Panc1 (cell line): ENCODE data around the gene QKI. TPM values are rescaled to one million over a fixed set of nuclear protein-coding genes. Genes with fewer than 3 reads are reported as not detected.
A peak's percentile ranks its signal among the peaks of the same experiment; 100 is the strongest.

ENCODE experiments used
- ATAC-seq: fragments of 200-7000 bp; cut with Tn5 transposase; 2 replicates; pipeline ENCODE4 v1.9.1; 2020; ENCODE audit warnings: mild to moderate bottlenecking, moderate library complexity
- BruUV-seq: library from RNA; stranded (reverse); fragments of 400-500 nt; replicated peaks from 2 replicates; lab custom pipeline; 2021; lab: Mats Ljungman, UMichigan
- CTCF ChIA-PET: fragments of 300-600 bp; sonication (Branson Sonifier 250); formaldehyde crosslinking; loops from one replicate; lab custom pipeline; 2022; ENCODE audit warnings: antibody characterized with exemption; lab: Charles Lee
- POLR2A ChIA-PET: fragments of 300-600 bp; sonication (Branson Sonifier 250); formaldehyde crosslinking; loops from one replicate; lab custom pipeline; 2022; ENCODE audit warnings: antibody characterized with exemption; lab: Charles Lee
- DNase-seq: peaks from one replicate; pipeline ENCODE4 v3.0.0-alpha.2; 2010; ENCODE audit warnings: low read depth, low spot score
- H3K27ac ChIP-seq: 2 replicates; pipeline ENCODE4 v1.5.1; 2011; ENCODE audit warnings: mild to moderate bottlenecking, low read length, inconsistent platforms
- H3K27me3 ChIP-seq: fragments of 200-500 bp; sonication (Bioruptor generic); 2 replicates; pipeline ENCODE4 v1.6.0; 2014; ENCODE audit warnings: low read length, inconsistent platforms; ENCODE audit not compliant: control insufficient read depth, insufficient read depth
- H3K36me3 ChIP-seq: fragments of 200-500 bp; sonication (Bioruptor generic); 2 replicates; pipeline ENCODE4 v1.5.1; 2014; ENCODE audit warnings: inconsistent platforms, mild to moderate bottlenecking, low read length, moderate library complexity; ENCODE audit not compliant: control insufficient read depth, insufficient read depth
- H3K4me1 ChIP-seq: 2 replicates; pipeline ENCODE4 v1.5.1; 2011; ENCODE audit warnings: inconsistent platforms, mild to moderate bottlenecking, low read length, moderate library complexity; ENCODE audit not compliant: control insufficient read depth, insufficient read depth
- H3K4me3 ChIP-seq, 2 experiments: 2 replicates each; pipeline ENCODE4 v1.5.1; 2011 to 2012; ENCODE audit warnings: low read depth in 2 of 2, low read length in 2 of 2, mild to moderate bottlenecking in 2 of 2, inconsistent platforms in 1 of 2, moderate library complexity in 1 of 2
- H3K9me3 ChIP-seq: fragments of 200-500 bp; sonication (Bioruptor generic); 2 replicates; pipeline ENCODE4 v1.5.1; 2014; ENCODE audit warnings: low read depth, mild to moderate bottlenecking, inconsistent platforms, low read length, moderate library complexity; ENCODE audit not compliant: control insufficient read depth, insufficient read depth
- CTCF ChIP-seq: fragments of 450-650 bp; IDR thresholded peaks from 2 replicates; pipeline ENCODE4 v1.5.1; 2017; ENCODE audit warnings: mild to moderate bottlenecking
- POLR2AphosphoS5 ChIP-seq: IDR thresholded peaks from 2 replicates; pipeline ENCODE4 v1.6.1; 2012; ENCODE audit warnings: mild to moderate bottlenecking, low read depth, low read length, moderate library complexity
- REST ChIP-seq, 2 experiments: IDR thresholded peaks; 2 replicates each; pipeline ENCODE4 v1.6.1; 2011 to 2012; ENCODE audit warnings: low read depth in 2 of 2, control low read depth in 1 of 2, low read length in 1 of 2, mild to moderate bottlenecking in 1 of 2, moderate library complexity in 1 of 2; ENCODE audit not compliant: insufficient read depth in 1 of 2
- SIN3A ChIP-seq: IDR thresholded peaks from 2 replicates; pipeline ENCODE4 v1.6.1; 2012; ENCODE audit warnings: low read depth, mild to moderate bottlenecking, low read length, moderate library complexity, borderline replicate concordance; ENCODE audit not compliant: insufficient read depth
- TCF7L2 ChIP-seq: IDR thresholded peaks from 2 replicates; pipeline ENCODE4 v1.6.1; 2011; ENCODE audit warnings: mild to moderate bottlenecking, low read depth, low read length, inconsistent platforms
- in situ Hi-C: cut with HindIII; loops from 2 replicates; pipeline ENCODE4 v1.10.0; 2016; ENCODE audit warnings: low sequenced_read_pairs, low pct_unique_long_range_greater_than_20kb
- intact Hi-C: fragments of 100-400 bp; cut with micrococcal nuclease; formaldehyde crosslinking; loops from one replicate; pipeline ENCODE4 v1.10.0; 2022; ENCODE audit not compliant: unreplicated experiment
- total RNA-seq: library from RNA; stranded (reverse); gene quantifications from one replicate; pipeline ENCODE4 v1.2.1, GENCODE V29; 2021; ENCODE audit not compliant: unreplicated experiment

Gene QKI
- total RNA-seq, 1 experiment from 2014 or later: 176 TPM

GRCh38 chr6:163626073-163626867 lies 211.8 kb downstream of the QKI start:
- no TSS peak for BruUV-seq
- Histone ChIP-seq H3K27me3 (no peaks in the 10 kb centered on the region), H3K36me3 (no peaks in the 10 kb centered on the region), H3K4me3 (no peak overlapping the region), H3K27ac (no peak overlapping the region), H3K4me1 (no peaks in the 10 kb centered on the region), H3K9me3 (no peaks in the 10 kb centered on the region; the same call in 1 of the 2 replicates)
- DNase-seq: no peak
- CTCF ChIA-PET: no interaction called here
- intact Hi-C loops (no loop called here), in situ Hi-C loops (no loop called here)
- no peak for ATAC-seq
- POLR2A ChIA-PET: no interaction called here
- TF ChIP-seq POLR2AphosphoS5: no peak
- TF ChIP-seq SIN3A: no peak
- no peak for TF ChIP-seq CTCF
- no peak for TF ChIP-seq TCF7L2
- TF ChIP-seq REST (IDR thresholded peaks at IDR 0.05; ENCODE audit: insufficient read depth in 1 of 2, low read depth in 2 of 2, low read length in 1 of 2): no peak

GRCh38 chr6:163627274-163628062 lies 212.9 kb downstream of the QKI start:
- Histone ChIP-seq H3K36me3 (no peaks in the 10 kb centered on the region), H3K9me3 (no peaks in the 10 kb centered on the region; the same call in 1 of the 2 replicates), H3K4me1 (no peaks in the 10 kb centered on the region), H3K27ac (no peak overlapping the region), H3K27me3 (no peaks in the 10 kb centered on the region), H3K4me3 (no peak overlapping the region)
- in situ Hi-C loops (no loop called here), intact Hi-C loops (no loop called here)
- ChIA-PET CTCF (no interaction called here), POLR2A (no interaction called here)
- DNase-seq (no peak), ATAC-seq (0 out of 2 replicates have a peak, but pooled peaks have one; percentile 42)
- no peak for TF ChIP-seq TCF7L2
- no peak for TF ChIP-seq POLR2AphosphoS5
- no peak for TF ChIP-seq REST (IDR thresholded peaks at IDR 0.05; ENCODE audit: insufficient read depth in 1 of 2, low read depth in 2 of 2, low read length in 1 of 2)
- no peak for TF ChIP-seq CTCF
- no peak for TF ChIP-seq SIN3A
- BruUV-seq: no TSS peak
